K562 (cell line): Measurements from ENCODE around the gene SLC6A9. TPM values are rescaled to one million over a fixed set of nuclear protein-coding genes. Genes with fewer than 3 reads are reported as not detected.

Source experiments
- CAMTA2 ChIP-seq: fragments of 250-450 bp; sonication (Bioruptor Pico); conservative IDR thresholded peaks from 2 replicates; pipeline ENCODE4 v1.5.1; 2022
- CCAR2 ChIP-seq: fragments of 200-400 bp; formaldehyde crosslinking; IDR thresholded peaks from 2 replicates; pipeline ENCODE4 v1.6.1; 2017; ENCODE audit warnings: mild to moderate bottlenecking, low read depth, low read length
- NFIC ChIP-seq: fragments of 450-650 bp; IDR thresholded peaks from 2 replicates; pipeline ENCODE4 v1.6.1; 2017; ENCODE audit warnings: mild to moderate bottlenecking, inconsistent platforms
- NR1H2 ChIP-seq: sonication (generic); formaldehyde crosslinking; IDR thresholded peaks from 2 replicates; pipeline ENCODE4 v1.4.0; 2020; ENCODE audit warnings: mild to moderate bottlenecking, missing genetic modification reagents
- SNIP1 ChIP-seq: fragments of 450-650 bp; IDR thresholded peaks from 2 replicates; pipeline ENCODE4 v1.7.1; 2017; ENCODE audit warnings: low read depth, mild to moderate bottlenecking
- SPI1 ChIP-seq: IDR thresholded peaks from 2 replicates; pipeline ENCODE4 v1.6.1; 2011; ENCODE audit warnings: low read depth, low read length, control low read depth, borderline replicate concordance
- SUPT5H ChIP-seq: fragments of 450-650 bp; IDR thresholded peaks from 2 replicates; pipeline ENCODE4 v1.6.1; 2016
- ZNF586 ChIP-seq: fragments of 450-650 bp; formaldehyde crosslinking; conservative IDR thresholded peaks from 2 replicates; pipeline ENCODE4 v1.4.0; 2020; ENCODE audit warnings: mild to moderate bottlenecking, moderate library complexity
- polyA plus RNA-seq, 8 experiments: library from polyadenylated mRNA; depleted of rRNA in 4 of 8; stranded (reverse) in 5 of 8; unstranded in 3 of 8; fragments of >200 nt; fragmentation: Nextera tagmentation in 2 of 8; fragmentation: Illumina TruSeq in 1 of 8; extraction: Ambion mirVana in 2 of 8; extraction: Trizol in 1 of 8; gene quantifications; 2 replicates each; pipeline versions ENCODE4 v1.2.1 to v1.2.3, GENCODE V29; 2011 to 2014; ENCODE audit warnings: inconsistent platforms in 1 of 8, missing spikeins in 1 of 8
- total RNA-seq, 7 experiments: library from RNA; depleted of rRNA in 6 of 7; stranded (reverse); fragments of >200 nt in 6 of 7; fragmentation: Illumina TruSeq in 2 of 7; extraction: Trizol in 2 of 7; gene quantifications; 2 replicates each; pipeline versions ENCODE4 v1.2.1 to v1.2.3, GENCODE V29; 2011 to 2021; ENCODE audit warnings: low replicate concordance in 1 of 7
- TF ChIP-seq, protein P1 (sequence below), 2 experiments: fragments of 200-800 bp in 1 of 2; sonication (Bioruptor generic) in 1 of 2; sonication (generic) in 1 of 2; formaldehyde crosslinking in 1 of 2; IDR thresholded peaks in 1 of 2; conservative IDR thresholded peaks in 1 of 2; 2 replicates each; pipeline versions ENCODE4 v1.5.0 to v1.6.1; 2016 to 2020; ENCODE audit warnings: missing compliant biosample characterization in 1 of 2, missing genetic modification characterization in 1 of 2, missing genetic modification reagents in 1 of 2
- TF ChIP-seq, protein P2 (sequence below): fragments of 250-450 bp; sonication (Bioruptor Pico); IDR thresholded peaks from 2 replicates; pipeline ENCODE4 v1.4.0; 2020
- TF ChIP-seq, protein P3 (sequence below): fragments of 250-450 bp; sonication (Bioruptor Pico); IDR thresholded peaks from 2 replicates; pipeline ENCODE4 v1.8.0; 2022; ENCODE audit warnings: moderate library complexity, mild to moderate bottlenecking, inconsistent platforms
- TF ChIP-seq, protein P4 (sequence below): fragments of 450-650 bp; formaldehyde crosslinking; IDR thresholded peaks from 2 replicates; pipeline ENCODE4 v1.4.0; 2020; ENCODE audit warnings: mild to moderate bottlenecking, moderate library complexity
- TF ChIP-seq, protein P5 (sequence below), 2 experiments: fragments of 450-650 bp in 1 of 2; sonication (generic) in 1 of 2; formaldehyde crosslinking in 1 of 2; IDR thresholded peaks in 1 of 2; conservative IDR thresholded peaks in 1 of 2; 2 replicates each; pipeline versions ENCODE4 v1.6.1 to v1.8.1; 2016 to 2023; ENCODE audit warnings: mild to moderate bottlenecking in 2 of 2, moderate library complexity in 2 of 2, inconsistent platforms in 1 of 2, missing genetic modification reagents in 1 of 2

The SLC6A9 gene
- total and polyA plus RNA-seq, 9 of the 15 experiments (the other 6 are each of a cell fraction or from before 2014, with no cell fraction given), result 0.17 to 18.7 (median 2.9) TPM

DNA sequence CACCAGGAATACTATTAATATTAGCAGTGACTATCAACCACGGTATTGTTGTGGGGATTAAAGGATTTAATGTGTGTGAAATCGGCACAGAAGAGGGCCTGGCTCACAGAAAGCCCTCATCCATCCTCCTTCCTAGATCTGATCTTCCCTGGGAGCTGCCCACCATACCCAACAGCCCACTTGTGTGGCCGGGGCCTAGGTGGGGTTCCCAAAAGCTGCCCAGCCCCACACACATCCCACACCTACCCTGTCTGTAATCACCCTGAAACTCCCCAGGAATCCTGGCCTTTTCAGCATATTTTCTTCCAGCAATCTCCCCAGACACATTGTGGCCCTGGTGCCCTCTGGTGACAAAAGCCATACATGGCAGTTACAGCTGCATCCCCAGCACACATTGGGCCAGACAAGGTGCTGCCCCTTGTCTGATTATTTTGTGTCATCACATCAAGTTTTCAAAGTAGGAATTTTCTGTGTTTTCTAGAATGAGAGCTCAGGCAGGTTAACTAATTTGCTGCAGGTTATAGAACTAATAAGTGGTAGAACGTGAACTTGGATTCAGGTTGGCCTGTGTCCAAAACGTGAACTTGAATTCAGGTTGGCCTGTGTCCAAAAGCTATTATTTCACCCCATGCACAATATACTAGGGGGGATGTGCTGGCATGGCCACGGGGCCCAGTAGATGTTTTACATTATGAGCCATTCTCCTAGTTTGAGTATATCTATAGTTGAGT lies 5.3 kb upstream of the SLC6A9 start (continued):
- TF ChIP-seq, protein P1, sequence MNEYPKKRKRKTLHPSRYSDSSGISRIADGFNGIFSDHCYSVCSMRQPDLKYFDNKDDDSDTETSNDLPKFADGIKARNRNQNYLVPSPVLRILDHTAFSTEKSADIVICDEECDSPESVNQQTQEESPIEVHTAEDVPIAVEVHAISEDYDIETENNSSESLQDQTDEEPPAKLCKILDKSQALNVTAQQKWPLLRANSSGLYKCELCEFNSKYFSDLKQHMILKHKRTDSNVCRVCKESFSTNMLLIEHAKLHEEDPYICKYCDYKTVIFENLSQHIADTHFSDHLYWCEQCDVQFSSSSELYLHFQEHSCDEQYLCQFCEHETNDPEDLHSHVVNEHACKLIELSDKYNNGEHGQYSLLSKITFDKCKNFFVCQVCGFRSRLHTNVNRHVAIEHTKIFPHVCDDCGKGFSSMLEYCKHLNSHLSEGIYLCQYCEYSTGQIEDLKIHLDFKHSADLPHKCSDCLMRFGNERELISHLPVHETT (CRISPR knock-in tag; conservative IDR thresholded peaks at IDR 0.05 in 1 of 2, IDR thresholded peaks at IDR 0.05 in 1 of 2), result no peak; a peak in 1 of 4 replicates
- no peak for TF ChIP-seq ZNF586 (CRISPR knock-in tag)
- TF ChIP-seq CCAR2, result no peak; the same call in 1 of the 2 replicates
- TF ChIP-seq SPI1, result no peak
- no peak for TF ChIP-seq SUPT5H
- TF ChIP-seq NFIC, result peak; percentile 98
- TF ChIP-seq, protein P2, sequence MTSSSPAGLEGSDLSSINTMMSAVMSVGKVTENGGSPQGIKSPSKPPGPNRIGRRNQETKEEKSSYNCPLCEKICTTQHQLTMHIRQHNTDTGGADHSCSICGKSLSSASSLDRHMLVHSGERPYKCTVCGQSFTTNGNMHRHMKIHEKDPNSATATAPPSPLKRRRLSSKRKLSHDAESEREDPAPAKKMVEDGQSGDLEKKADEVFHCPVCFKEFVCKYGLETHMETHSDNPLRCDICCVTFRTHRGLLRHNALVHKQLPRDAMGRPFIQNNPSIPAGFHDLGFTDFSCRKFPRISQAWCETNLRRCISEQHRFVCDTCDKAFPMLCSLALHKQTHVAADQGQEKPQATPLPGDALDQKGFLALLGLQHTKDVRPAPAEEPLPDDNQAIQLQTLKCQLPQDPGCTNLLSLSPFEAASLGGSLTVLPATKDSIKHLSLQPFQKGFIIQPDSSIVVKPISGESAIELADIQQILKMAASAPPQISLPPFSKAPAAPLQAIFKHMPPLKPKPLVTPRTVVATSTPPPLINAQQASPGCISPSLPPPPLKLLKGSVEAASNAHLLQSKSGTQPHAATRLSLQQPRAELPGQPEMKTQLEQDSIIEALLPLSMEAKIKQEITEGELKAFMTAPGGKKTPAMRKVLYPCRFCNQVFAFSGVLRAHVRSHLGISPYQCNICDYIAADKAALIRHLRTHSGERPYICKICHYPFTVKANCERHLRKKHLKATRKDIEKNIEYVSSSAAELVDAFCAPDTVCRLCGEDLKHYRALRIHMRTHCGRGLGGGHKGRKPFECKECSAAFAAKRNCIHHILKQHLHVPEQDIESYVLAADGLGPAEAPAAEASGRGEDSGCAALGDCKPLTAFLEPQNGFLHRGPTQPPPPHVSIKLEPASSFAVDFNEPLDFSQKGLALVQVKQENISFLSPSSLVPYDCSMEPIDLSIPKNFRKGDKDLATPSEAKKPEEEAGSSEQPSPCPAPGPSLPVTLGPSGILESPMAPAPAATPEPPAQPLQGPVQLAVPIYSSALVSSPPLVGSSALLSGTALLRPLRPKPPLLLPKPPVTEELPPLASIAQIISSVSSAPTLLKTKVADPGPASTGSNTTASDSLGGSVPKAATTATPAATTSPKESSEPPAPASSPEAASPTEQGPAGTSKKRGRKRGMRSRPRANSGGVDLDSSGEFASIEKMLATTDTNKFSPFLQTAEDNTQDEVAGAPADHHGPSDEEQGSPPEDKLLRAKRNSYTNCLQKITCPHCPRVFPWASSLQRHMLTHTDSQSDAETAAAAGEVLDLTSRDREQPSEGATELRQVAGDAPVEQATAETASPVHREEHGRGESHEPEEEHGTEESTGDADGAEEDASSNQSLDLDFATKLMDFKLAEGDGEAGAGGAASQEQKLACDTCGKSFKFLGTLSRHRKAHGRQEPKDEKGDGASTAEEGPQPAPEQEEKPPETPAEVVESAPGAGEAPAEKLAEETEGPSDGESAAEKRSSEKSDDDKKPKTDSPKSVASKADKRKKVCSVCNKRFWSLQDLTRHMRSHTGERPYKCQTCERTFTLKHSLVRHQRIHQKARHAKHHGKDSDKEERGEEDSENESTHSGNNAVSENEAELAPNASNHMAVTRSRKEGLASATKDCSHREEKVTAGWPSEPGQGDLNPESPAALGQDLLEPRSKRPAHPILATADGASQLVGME (CRISPR knock-in tag), result 0 out of 2 replicates have a peak, but pooled peaks have one; percentile 40
- TF ChIP-seq, protein P3, sequence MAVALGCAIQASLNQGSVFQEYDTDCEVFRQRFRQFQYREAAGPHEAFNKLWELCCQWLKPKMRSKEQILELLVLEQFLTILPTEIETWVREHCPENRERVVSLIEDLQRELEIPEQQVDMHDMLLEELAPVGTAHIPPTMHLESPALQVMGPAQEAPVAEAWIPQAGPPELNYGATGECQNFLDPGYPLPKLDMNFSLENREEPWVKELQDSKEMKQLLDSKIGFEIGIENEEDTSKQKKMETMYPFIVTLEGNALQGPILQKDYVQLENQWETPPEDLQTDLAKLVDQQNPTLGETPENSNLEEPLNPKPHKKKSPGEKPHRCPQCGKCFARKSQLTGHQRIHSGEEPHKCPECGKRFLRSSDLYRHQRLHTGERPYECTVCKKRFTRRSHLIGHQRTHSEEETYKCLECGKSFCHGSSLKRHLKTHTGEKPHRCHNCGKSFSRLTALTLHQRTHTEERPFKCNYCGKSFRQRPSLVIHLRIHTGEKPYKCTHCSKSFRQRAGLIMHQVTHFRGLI (CRISPR knock-in tag), result no peak
- TF ChIP-seq CAMTA2 (CRISPR knock-in tag), result no peak
- TF ChIP-seq NR1H2 (CRISPR knock-in tag), result no peak
- no peak for TF ChIP-seq SNIP1
- TF ChIP-seq, protein P4, sequence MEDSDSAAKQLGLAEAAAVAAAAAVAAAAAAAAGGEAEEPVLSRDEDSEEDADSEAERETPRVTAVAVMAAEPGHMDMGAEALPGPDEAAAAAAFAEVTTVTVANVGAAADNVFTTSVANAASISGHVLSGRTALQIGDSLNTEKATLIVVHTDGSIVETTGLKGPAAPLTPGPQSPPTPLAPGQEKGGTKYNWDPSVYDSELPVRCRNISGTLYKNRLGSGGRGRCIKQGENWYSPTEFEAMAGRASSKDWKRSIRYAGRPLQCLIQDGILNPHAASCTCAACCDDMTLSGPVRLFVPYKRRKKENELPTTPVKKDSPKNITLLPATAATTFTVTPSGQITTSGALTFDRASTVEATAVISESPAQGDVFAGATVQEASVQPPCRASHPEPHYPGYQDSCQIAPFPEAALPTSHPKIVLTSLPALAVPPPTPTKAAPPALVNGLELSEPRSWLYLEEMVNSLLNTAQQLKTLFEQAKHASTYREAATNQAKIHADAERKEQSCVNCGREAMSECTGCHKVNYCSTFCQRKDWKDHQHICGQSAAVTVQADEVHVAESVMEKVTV (CRISPR knock-in tag), result peak; percentile 77
- TF ChIP-seq, protein P5, sequence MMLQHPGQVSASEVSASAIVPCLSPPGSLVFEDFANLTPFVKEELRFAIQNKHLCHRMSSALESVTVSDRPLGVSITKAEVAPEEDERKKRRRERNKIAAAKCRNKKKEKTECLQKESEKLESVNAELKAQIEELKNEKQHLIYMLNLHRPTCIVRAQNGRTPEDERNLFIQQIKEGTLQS (IDR thresholded peaks at IDR 0.05), result no peak
- TF ChIP-seq, protein P5 (CRISPR knock-in tag; conservative IDR thresholded peaks at IDR 0.05), result no peak
